ENCODE data around the gene KIAA1549.

The KIAA1549 gene

DNA sequence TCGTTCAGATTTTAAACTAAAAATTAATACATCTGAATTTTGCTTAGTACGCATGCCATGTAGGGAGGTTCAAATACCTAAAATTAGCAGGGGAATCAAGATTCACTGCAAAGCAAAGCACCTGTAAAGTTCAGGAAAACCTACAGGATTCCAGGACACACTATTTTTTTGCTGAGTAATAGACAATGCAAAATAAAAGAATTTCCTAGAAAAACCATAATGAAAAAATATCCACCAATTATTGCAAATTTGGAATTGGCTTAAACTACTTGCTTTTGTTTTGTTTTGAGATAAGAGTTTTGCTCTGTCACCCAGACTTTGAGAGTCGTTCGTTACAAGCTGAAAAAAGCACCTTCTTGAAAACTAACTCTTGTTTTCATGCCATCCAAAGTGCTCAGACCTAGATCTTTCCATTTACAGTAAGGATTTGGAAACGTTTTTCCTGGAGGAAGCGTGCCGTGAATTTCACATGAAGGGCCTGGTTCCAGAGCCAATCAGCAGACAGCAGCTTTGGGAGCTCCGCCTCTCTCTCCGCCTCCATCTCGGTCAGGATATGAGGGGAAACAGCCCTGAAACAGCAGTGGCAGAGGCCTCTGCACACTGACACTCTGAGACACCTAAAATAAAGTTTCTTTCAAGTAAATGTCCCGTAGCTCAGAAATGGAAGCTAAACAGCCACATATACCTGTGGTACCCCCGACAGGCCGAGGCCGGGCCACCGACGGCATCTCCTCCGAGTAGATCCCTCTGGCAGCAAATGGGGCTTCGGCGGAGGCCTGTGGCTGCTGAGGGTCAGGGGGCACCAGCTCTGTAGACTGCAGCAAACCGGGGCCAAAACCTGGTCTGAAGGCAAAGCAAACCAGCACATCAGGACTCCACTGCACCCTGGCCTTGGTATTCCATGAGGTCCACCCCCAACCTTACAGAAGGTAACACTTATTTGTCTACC, 137.3 kb downstream of the KIAA1549 start:
- Histone ChIP-seq H3K9me3 (ENCODE audit: control insufficient read depth in 1 of 2, low read length in 2 of 2) (no peaks in the 10 kb centered on the region), H3K36me3 (ENCODE audit: control insufficient read depth in 1 of 2, insufficient read depth in 2 of 2, low read length in 2 of 2) (peaks cover 0 to 3% of the 10 kb centered on the region in 2 donors), H3K9ac (ENCODE audit: low read depth in 1 of 2, low read length in 2 of 2) (no peak overlapping the region), H3K27ac (ENCODE audit: low read depth, low read length) (no peak overlapping the region), H3K27me3 (ENCODE audit: control insufficient read depth in 1 of 2, insufficient read depth in 2 of 2, low read length in 2 of 2) (no peaks in the 10 kb centered on the region), H3K4me3 (ENCODE audit: low read depth in 1 of 2, low read length in 2 of 2) (no peak overlapping the region), H3K4me1 (ENCODE audit: control insufficient read depth in 1 of 2, insufficient read depth in 2 of 2, low read length in 2 of 2) (no peaks in the 10 kb centered on the region)

DNA sequence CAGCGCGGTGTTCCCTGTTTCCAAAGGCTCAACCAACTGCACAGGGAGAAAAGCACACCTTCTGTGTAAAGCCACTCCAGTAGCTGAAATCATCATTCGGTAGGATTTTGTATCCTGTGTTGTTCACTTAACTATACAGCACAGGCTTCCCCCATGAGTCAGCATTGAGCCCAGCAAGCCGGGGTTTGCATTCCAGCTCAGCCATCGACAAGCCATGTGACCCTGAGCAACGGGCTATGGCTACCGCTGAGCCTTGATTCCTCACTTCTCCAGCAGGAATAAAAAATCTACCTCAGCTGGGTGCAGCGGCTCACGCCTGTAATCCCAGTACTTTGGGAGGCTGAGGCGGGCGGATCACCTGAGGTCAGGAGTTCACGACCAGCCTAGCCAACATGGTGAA, 139.1 kb downstream of the KIAA1549 start:
- Histone ChIP-seq H3K27ac (ENCODE audit: low read depth, low read length) (no peak overlapping the region), H3K9me3 (ENCODE audit: control insufficient read depth in 1 of 2, low read length in 2 of 2) (no peaks in the 10 kb centered on the region), H3K9ac (ENCODE audit: low read depth in 1 of 2, low read length in 2 of 2) (no peak overlapping the region), H3K4me1 (ENCODE audit: control insufficient read depth in 1 of 2, insufficient read depth in 2 of 2, low read length in 2 of 2) (no peaks in the 10 kb centered on the region), H3K27me3 (ENCODE audit: control insufficient read depth in 1 of 2, insufficient read depth in 2 of 2, low read length in 2 of 2) (no peaks in the 10 kb centered on the region), H3K4me3 (ENCODE audit: low read depth in 1 of 2, low read length in 2 of 2) (no peak overlapping the region), H3K36me3 (ENCODE audit: control insufficient read depth in 1 of 2, insufficient read depth in 2 of 2, low read length in 2 of 2) (peaks cover 0 to 3% of the 10 kb centered on the region in 2 donors)

DNA sequence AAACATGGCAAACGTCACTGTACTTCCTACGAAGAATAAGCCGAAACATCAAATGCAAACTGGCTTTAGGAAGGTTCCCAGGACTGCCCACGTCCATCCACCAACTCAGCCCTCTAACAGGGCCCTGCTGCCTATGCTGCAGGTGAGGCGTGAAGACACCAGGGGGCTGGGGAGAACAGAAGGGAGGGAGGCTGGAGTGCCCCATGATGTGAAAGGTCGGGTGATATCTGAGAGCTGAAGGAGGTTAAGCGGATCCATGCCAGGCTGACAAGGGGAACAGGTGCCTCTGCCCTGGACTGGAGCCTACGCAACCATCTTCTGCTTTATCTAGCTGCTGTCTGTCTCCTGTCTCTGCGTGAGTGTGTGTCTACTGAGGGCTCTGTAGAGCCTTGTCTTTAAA, 143.0 kb downstream of the KIAA1549 start:
- H3K36me3 ChIP-seq (ENCODE audit: control insufficient read depth in 1 of 2, insufficient read depth in 2 of 2, low read length in 2 of 2): no peaks in the 10 kb centered on the region
- no peak overlapping the region for H3K4me3 ChIP-seq (ENCODE audit: low read depth in 1 of 2, low read length in 2 of 2)
- H3K9me3 ChIP-seq (ENCODE audit: control insufficient read depth in 1 of 2, low read length in 2 of 2): no peaks in the 10 kb centered on the region
- H3K27ac ChIP-seq (ENCODE audit: low read depth, low read length): no peak overlapping the region
- no peaks in the 10 kb centered on the region for H3K27me3 ChIP-seq (ENCODE audit: control insufficient read depth in 1 of 2, insufficient read depth in 2 of 2, low read length in 2 of 2)
- H3K9ac ChIP-seq (ENCODE audit: low read depth in 1 of 2, low read length in 2 of 2): no peak overlapping the region
- H3K4me1 ChIP-seq (ENCODE audit: control insufficient read depth in 1 of 2, insufficient read depth in 2 of 2, low read length in 2 of 2): no peaks in the 10 kb centered on the region

DNA sequence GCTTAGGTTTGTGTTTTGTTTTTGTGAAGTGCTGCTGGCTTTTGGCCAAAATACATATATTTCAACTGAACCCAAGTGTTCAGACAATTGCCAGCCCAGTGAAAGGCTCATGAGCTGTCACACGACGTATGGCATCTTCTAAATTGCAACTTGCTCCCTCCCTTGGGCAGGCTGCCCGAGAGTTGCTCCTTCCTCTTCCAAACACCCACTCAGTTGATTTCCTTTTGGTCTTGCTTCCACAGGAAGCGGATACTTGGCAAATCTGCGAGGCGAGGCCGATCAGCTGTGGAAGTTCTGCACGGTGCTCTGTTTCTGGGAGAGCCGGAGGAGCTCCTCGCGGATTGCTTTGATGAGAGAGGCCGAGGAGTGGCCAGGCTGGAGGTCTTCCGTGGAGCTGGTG, 143.6 kb downstream of the KIAA1549 start:
- Histone ChIP-seq H3K9me3 (ENCODE audit: control insufficient read depth in 1 of 2, low read length in 2 of 2) (no peaks in the 10 kb centered on the region), H3K9ac (ENCODE audit: low read depth in 1 of 2, low read length in 2 of 2) (no peak overlapping the region), H3K36me3 (ENCODE audit: control insufficient read depth in 1 of 2, insufficient read depth in 2 of 2, low read length in 2 of 2) (no peaks in the 10 kb centered on the region), H3K4me1 (ENCODE audit: control insufficient read depth in 1 of 2, insufficient read depth in 2 of 2, low read length in 2 of 2) (no peaks in the 10 kb centered on the region), H3K27me3 (ENCODE audit: control insufficient read depth in 1 of 2, insufficient read depth in 2 of 2, low read length in 2 of 2) (no peaks in the 10 kb centered on the region), H3K4me3 (ENCODE audit: low read depth in 1 of 2, low read length in 2 of 2) (no peak overlapping the region), H3K27ac (ENCODE audit: low read depth, low read length) (no peak overlapping the region)

DNA sequence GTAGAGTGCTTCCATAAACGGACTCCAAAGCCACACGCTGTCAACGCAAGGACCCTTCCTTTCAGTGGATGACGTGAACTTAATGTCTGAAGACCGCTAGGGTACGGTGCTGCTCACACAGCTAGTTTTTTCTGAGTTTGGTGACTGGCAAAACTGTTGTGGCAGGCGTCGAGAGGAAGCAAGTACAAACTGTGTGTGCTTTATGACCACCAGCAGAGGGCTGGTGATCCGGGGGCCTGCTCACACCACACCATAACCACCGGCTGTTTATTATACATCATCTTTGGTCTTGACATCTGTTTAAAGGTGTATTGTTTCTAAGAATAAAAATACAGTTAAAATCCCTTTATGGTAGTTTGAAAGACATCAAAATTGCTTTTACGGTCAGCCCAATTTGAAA, 146.1 kb downstream of the KIAA1549 start:
- Histone ChIP-seq H3K27ac (ENCODE audit: low read depth, low read length) (no peak overlapping the region), H3K4me3 (ENCODE audit: low read depth in 1 of 2, low read length in 2 of 2) (no peak overlapping the region), H3K9me3 (ENCODE audit: control insufficient read depth in 1 of 2, low read length in 2 of 2) (no peaks in the 10 kb centered on the region), H3K27me3 (ENCODE audit: control insufficient read depth in 1 of 2, insufficient read depth in 2 of 2, low read length in 2 of 2) (no peaks in the 10 kb centered on the region), H3K36me3 (ENCODE audit: control insufficient read depth in 1 of 2, insufficient read depth in 2 of 2, low read length in 2 of 2) (no peaks in the 10 kb centered on the region), H3K4me1 (ENCODE audit: control insufficient read depth in 1 of 2, insufficient read depth in 2 of 2, low read length in 2 of 2) (no peaks in the 10 kb centered on the region), H3K9ac (ENCODE audit: low read depth in 1 of 2, low read length in 2 of 2) (no peak overlapping the region)

DNA sequence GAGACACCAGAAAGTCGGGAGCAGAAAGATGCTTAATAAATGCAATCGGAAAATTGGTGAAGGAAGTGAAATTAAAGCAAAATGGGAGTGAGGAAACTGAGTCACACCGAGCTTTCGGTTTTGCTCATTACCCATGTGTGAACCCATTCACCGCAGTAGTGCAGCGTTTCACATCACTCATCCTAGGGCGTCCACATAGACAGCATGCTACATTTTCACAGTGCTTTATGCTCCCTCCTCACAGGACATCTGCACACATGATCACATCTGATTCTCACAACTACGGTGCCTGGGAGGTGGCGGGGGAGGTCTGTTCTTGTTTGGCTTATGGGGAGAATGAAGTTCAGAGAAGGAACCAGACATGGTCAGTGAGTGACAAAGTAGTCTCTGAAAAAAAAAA, 146.6 kb downstream of the KIAA1549 start:
- H3K27ac ChIP-seq (ENCODE audit: low read depth, low read length): no peak overlapping the region

DNA sequence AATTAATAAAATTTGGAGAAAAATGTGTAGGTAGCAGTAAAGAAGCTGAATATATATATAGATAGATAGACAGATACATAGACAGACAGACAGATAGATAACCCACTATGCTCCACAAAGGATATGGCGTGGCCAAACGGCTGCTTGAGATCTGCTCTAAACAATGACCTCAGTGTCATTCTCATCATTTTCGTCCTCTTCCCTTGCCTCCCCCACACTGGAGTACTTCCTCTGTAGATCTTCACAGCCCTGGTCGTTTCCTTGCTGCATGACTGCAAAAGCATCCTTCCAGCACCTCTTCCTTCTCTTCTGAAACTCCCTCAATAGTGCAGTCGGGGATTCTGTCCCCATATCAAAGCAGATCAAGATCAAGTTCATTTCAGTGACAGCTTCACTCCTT, 147.6 kb downstream of the KIAA1549 start:
- no peaks in the 10 kb centered on the region for H3K9me3 ChIP-seq (ENCODE audit: control insufficient read depth in 1 of 2, low read length in 2 of 2)
- no peaks in the 10 kb centered on the region for H3K27me3 ChIP-seq (ENCODE audit: control insufficient read depth in 1 of 2, insufficient read depth in 2 of 2, low read length in 2 of 2)
- H3K4me1 ChIP-seq (ENCODE audit: control insufficient read depth in 1 of 2, insufficient read depth in 2 of 2, low read length in 2 of 2): no peaks in the 10 kb centered on the region
- H3K27ac ChIP-seq (ENCODE audit: low read depth, low read length): no peak overlapping the region
- H3K36me3 ChIP-seq (ENCODE audit: control insufficient read depth in 1 of 2, insufficient read depth in 2 of 2, low read length in 2 of 2): no peaks in the 10 kb centered on the region
- no peak overlapping the region for H3K9ac ChIP-seq (ENCODE audit: low read depth in 1 of 2, low read length in 2 of 2)
- H3K4me3 ChIP-seq (ENCODE audit: low read depth in 1 of 2, low read length in 2 of 2): no peak overlapping the region

More for the DNA sequence above, 146.6 kb downstream of the KIAA1549 start:
- no peaks in the 10 kb centered on the region for H3K4me1 ChIP-seq (ENCODE audit: control insufficient read depth in 1 of 2, insufficient read depth in 2 of 2, low read length in 2 of 2)
- no peak overlapping the region for H3K9ac ChIP-seq (ENCODE audit: low read depth in 1 of 2, low read length in 2 of 2)
- no peaks in the 10 kb centered on the region for H3K9me3 ChIP-seq (ENCODE audit: control insufficient read depth in 1 of 2, low read length in 2 of 2)
- no peaks in the 10 kb centered on the region for H3K27me3 ChIP-seq (ENCODE audit: control insufficient read depth in 1 of 2, insufficient read depth in 2 of 2, low read length in 2 of 2)
- H3K4me3 ChIP-seq (ENCODE audit: low read depth in 1 of 2, low read length in 2 of 2): no peak overlapping the region
- no peaks in the 10 kb centered on the region for H3K36me3 ChIP-seq (ENCODE audit: control insufficient read depth in 1 of 2, insufficient read depth in 2 of 2, low read length in 2 of 2)

DNA sequence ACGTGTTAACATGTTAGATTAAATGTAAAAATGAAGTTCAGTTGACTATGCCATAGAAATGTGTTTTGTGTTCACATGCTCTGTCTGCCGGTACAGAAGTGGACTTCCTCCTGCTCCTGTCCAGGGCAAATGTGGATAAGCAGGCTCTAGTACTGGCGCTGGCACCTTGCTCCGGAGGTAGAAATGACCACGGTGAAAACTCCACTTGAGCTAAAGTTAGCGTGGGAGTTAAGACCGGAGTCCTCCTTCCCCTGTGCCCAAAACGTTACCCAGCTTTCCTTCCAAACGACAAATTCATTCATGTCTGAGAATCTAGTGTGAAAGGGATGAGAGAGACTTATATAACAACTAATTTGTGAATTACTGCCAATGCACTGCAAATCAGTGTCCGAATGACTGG, 148.2 kb downstream of the KIAA1549 start:
- H3K27me3 ChIP-seq (ENCODE audit: control insufficient read depth in 1 of 2, insufficient read depth in 2 of 2, low read length in 2 of 2): no peaks in the 10 kb centered on the region
- H3K9ac ChIP-seq (ENCODE audit: low read depth in 1 of 2, low read length in 2 of 2): no peak overlapping the region
- no peak overlapping the region for H3K27ac ChIP-seq (ENCODE audit: low read depth, low read length)
- H3K4me3 ChIP-seq (ENCODE audit: low read depth in 1 of 2, low read length in 2 of 2): no peak overlapping the region
- H3K9me3 ChIP-seq (ENCODE audit: control insufficient read depth in 1 of 2, low read length in 2 of 2): no peaks in the 10 kb centered on the region
- no peaks in the 10 kb centered on the region for H3K36me3 ChIP-seq (ENCODE audit: control insufficient read depth in 1 of 2, insufficient read depth in 2 of 2, low read length in 2 of 2)
- H3K4me1 ChIP-seq (ENCODE audit: control insufficient read depth in 1 of 2, insufficient read depth in 2 of 2, low read length in 2 of 2): no peaks in the 10 kb centered on the region

DNA sequence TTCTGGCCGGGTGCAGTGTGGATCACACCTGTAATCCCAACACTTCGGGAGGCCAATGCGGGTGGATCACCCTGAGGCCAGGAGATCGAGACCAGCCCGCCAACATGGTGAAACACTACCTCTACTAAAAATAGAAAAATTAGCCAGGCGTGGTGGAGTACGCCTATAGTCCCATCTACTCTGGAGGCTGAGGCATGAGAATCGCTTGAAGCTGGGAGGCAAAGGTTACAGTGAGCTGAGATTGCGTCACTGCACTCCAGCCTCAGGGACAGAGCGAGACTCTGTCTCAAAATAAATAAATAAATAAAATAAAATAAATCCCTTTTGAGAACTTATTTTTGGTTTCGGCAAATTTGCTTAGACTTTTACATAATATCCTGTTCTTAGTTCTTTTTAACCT, 151.9 kb downstream of the KIAA1549 start:
- H3K36me3 ChIP-seq (ENCODE audit: control insufficient read depth in 1 of 2, insufficient read depth in 2 of 2, low read length in 2 of 2): no peaks in the 10 kb centered on the region
- no peak overlapping the region for H3K9ac ChIP-seq (ENCODE audit: low read depth in 1 of 2, low read length in 2 of 2)
- H3K9me3 ChIP-seq (ENCODE audit: control insufficient read depth in 1 of 2, low read length in 2 of 2): peaks cover 0 to 3% of the 10 kb centered on the region in 2 donors
- no peaks in the 10 kb centered on the region for H3K27me3 ChIP-seq (ENCODE audit: control insufficient read depth in 1 of 2, insufficient read depth in 2 of 2, low read length in 2 of 2)
- no peak overlapping the region for H3K27ac ChIP-seq (ENCODE audit: low read depth, low read length)
- no peak overlapping the region for H3K4me3 ChIP-seq (ENCODE audit: low read depth in 1 of 2, low read length in 2 of 2)
- H3K4me1 ChIP-seq (ENCODE audit: control insufficient read depth in 1 of 2, insufficient read depth in 2 of 2, low read length in 2 of 2): no peaks in the 10 kb centered on the region

DNA sequence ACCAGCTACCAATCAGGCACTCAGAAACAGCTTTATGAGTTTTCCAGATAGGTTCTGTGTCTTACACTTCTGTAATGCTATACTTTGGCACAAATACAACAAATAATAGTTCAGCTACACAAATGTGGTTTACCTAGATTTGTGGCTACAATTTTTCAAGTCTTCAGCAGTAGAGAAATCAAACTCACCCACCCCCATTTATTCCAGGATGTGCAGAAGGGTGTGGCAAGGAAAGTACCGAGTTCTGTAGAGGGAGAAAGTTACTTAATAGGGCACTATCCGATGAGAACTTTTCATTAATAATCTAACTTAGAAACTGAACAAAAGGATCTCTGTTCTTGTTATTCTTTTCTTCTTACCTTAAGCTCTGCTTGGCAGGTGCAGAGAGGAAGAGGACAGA, 152.9 kb downstream of the KIAA1549 start:
- Histone ChIP-seq H3K27ac (ENCODE audit: low read depth, low read length) (no peak overlapping the region), H3K4me3 (ENCODE audit: low read depth in 1 of 2, low read length in 2 of 2) (no peak overlapping the region)

More for the DNA sequence above, 152.9 kb downstream of the KIAA1549 start:
- H3K36me3 ChIP-seq (ENCODE audit: control insufficient read depth in 1 of 2, insufficient read depth in 2 of 2, low read length in 2 of 2): no peaks in the 10 kb centered on the region
- no peaks in the 10 kb centered on the region for H3K4me1 ChIP-seq (ENCODE audit: control insufficient read depth in 1 of 2, insufficient read depth in 2 of 2, low read length in 2 of 2)
- no peaks in the 10 kb centered on the region for H3K27me3 ChIP-seq (ENCODE audit: control insufficient read depth in 1 of 2, insufficient read depth in 2 of 2, low read length in 2 of 2)
- no peak overlapping the region for H3K9ac ChIP-seq (ENCODE audit: low read depth in 1 of 2, low read length in 2 of 2)
- peaks cover 0 to 3% of the 10 kb centered on the region in 2 donors for H3K9me3 ChIP-seq (ENCODE audit: control insufficient read depth in 1 of 2, low read length in 2 of 2)
